ENCODE results near the gene FMC1. TPM values are rescaled to one million over a fixed set of nuclear protein-coding genes. Genes with fewer than 3 reads are reported as not detected.

The FMC1 gene
- total RNA-seq, 4 donors from 2014 or later, result 4.4 to 12.1 (median 5.4) TPM; not detected in 1

- no peak overlapping the region for H3K27ac ChIP-seq
- no peak overlapping the region for H3K4me3 ChIP-seq
- no peaks in the 10 kb centered on the region for H3K36me3 ChIP-seq
- TF ChIP-seq CTCF (IDR thresholded peaks at IDR 0.05), result no peak
- TF ChIP-seq POLR2A (IDR thresholded peaks at IDR 0.05), result no peak
- no peaks in the 10 kb centered on the region for H3K9me3 ChIP-seq
- H3K4me1 ChIP-seq, result no peaks in the 10 kb centered on the region
- DNase-seq, result no peak
- H3K27me3 ChIP-seq, result no peaks in the 10 kb centered on the region
These were observed 6.6 kb upstream of the FMC1 start for GRCh38 chr7:139334399-139335150.

DNA sequence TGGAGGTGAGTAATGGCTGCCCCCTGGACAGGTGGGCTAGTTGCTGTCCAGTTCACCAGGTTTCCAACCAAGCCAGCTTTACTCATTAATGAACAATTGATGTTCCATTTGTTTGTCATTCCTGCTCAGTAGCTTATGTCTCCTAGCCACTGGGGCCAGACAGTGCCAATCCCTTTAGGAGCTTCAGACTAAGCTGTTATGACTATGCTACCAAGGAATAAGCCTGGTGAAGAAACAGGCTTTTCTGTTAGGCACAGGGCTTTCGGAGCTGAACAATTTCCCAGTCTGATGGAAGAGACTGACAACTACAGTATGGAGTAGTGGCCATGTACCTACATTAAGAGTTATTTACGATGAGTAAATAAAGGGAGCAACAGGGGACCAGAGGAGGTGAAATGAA lies 2.1 kb upstream of the FMC1 start:
- no peaks in the 10 kb centered on the region for H3K9me3 ChIP-seq
- DNase-seq, result no peak
- H3K27me3 ChIP-seq, result no peaks in the 10 kb centered on the region
- peaks cover 0 to 6% (median 0%) of the 10 kb centered on the region in 4 donors for H3K4me1 ChIP-seq
- H3K36me3 ChIP-seq, result no peaks in the 10 kb centered on the region
- H3K4me3 ChIP-seq, result no peak overlapping the region
- H3K27ac ChIP-seq, result no peak overlapping the region
- TF ChIP-seq POLR2A (IDR thresholded peaks at IDR 0.05), result no peak
- TF ChIP-seq CTCF (IDR thresholded peaks at IDR 0.05), result no peak

GRCh38 chr7:139339698-139340036 lies 1.5 kb upstream of the FMC1 start:
- Histone ChIP-seq H3K36me3 (no peaks in the 10 kb centered on the region), H3K27ac (peak overlapping the region; percentile 91 to 100 (median 98)), H3K4me3 (peak overlapping the region; percentile 59 to 98 (median 78)), H3K4me1 (peaks cover 0 to 6% (median 0%) of the 10 kb centered on the region in 4 donors), H3K9me3 (no peaks in the 10 kb centered on the region), H3K27me3 (no peaks in the 10 kb centered on the region)
- TF ChIP-seq CTCF (IDR thresholded peaks at IDR 0.05), result no peak
- TF ChIP-seq POLR2A (IDR thresholded peaks at IDR 0.05), result no peak
- DNase-seq, result no peak

GRCh38 chr7:139340037-139340807 lies 915 bp upstream of the FMC1 start:
- H3K9me3 ChIP-seq, result no peaks in the 10 kb centered on the region
- peak overlapping the region; percentile 59 to 98 (median 78) for H3K4me3 ChIP-seq
- H3K27me3 ChIP-seq, result no peaks in the 10 kb centered on the region
- H3K36me3 ChIP-seq, result peaks cover 0 to under 1% (median 0%) of the 10 kb centered on the region in 3 donors
- peak overlapping the region; percentile 91 to 100 (median 98) for H3K27ac ChIP-seq
- peaks cover 0 to 6% (median 0%) of the 10 kb centered on the region in 4 donors for H3K4me1 ChIP-seq
- DNase-seq, result peak; percentile 98 to 100 (median 100)
- TF ChIP-seq CTCF (IDR thresholded peaks at IDR 0.05) (peak; percentile 43 to 83 (median 74)), POLR2A (IDR thresholded peaks at IDR 0.05) (peak in 1 of 2 donors; percentile 45)

- no peaks in the 10 kb centered on the region for H3K9me3 ChIP-seq
- TF ChIP-seq POLR2A (IDR thresholded peaks at IDR 0.05) (no peak), CTCF (IDR thresholded peaks at IDR 0.05) (no peak)
- no peaks in the 10 kb centered on the region for H3K27me3 ChIP-seq
- peak overlapping the region; percentile 91 to 100 (median 98) for H3K27ac ChIP-seq
- peaks cover 0 to 6% (median 0%) of the 10 kb centered on the region in 4 donors for H3K4me1 ChIP-seq
- H3K36me3 ChIP-seq, result peaks cover 0 to 6% (median 0%) of the 10 kb centered on the region in 3 donors
- peak in 1 of 3 donors; percentile 69 for DNase-seq
- H3K4me3 ChIP-seq, result peak overlapping the region; percentile 59 to 98 (median 78)
These were observed 404 bp upstream of the FMC1 start for GRCh38 chr7:139340808-139341057.
